Hepatocyte (in vitro differentiated cells): ENCODE data around the gene NEUROG2. TPM values are rescaled to one million over a fixed set of nuclear protein-coding genes. Genes with fewer than 3 reads are reported as not detected.

Experiments
- DNase-seq: peaks from one replicate; pipeline ENCODE4 v3.0.0-alpha.2; 2016; ENCODE audit warnings: low spot score
- H2AFZ ChIP-seq: fragments of 200-600 bp; sonication (generic); 2 replicates; pipeline ENCODE4 v1.6.0; 2016; ENCODE audit warnings: antibody characterized with exemption, mild to moderate bottlenecking
- H3K27ac ChIP-seq: fragments of 200-600 bp; sonication (generic); 2 replicates; pipeline ENCODE4 v1.5.1; 2016; ENCODE audit warnings: mild to moderate bottlenecking
- H3K27me3 ChIP-seq: fragments of 200-600 bp; sonication (generic); 2 replicates; pipeline ENCODE4 v1.6.1; 2016
- H3K36me3 ChIP-seq: fragments of 200-600 bp; sonication (generic); replicated peaks from 2 replicates; pipeline ENCODE4 v1.5.1; 2016; ENCODE audit warnings: low read depth; ENCODE audit not compliant: insufficient read depth
- H3K4me1 ChIP-seq: fragments of 200-600 bp; sonication (generic); 2 replicates; pipeline ENCODE4 v1.5.1; 2016; ENCODE audit warnings: mild to moderate bottlenecking, moderate library complexity; ENCODE audit not compliant: insufficient read depth
- H3K4me2 ChIP-seq: fragments of 200-600 bp; sonication (generic); 2 replicates; pipeline ENCODE4 v1.6.0; 2016
- H3K4me3 ChIP-seq: fragments of 200-600 bp; sonication (generic); 2 replicates; pipeline ENCODE4 v1.5.1; 2016; ENCODE audit warnings: mild to moderate bottlenecking
- H3K79me2 ChIP-seq: fragments of 200-600 bp; sonication (generic); 2 replicates; pipeline ENCODE4 v1.6.0; 2017; ENCODE audit warnings: mild to moderate bottlenecking
- H3K9me2 ChIP-seq: fragments of 200-600 bp; sonication (generic); replicated peaks from 2 replicates; pipeline ENCODE4 v1.6.0; 2017; ENCODE audit warnings: mild to moderate bottlenecking; ENCODE audit not compliant: insufficient read depth
- H3K9me3 ChIP-seq: fragments of 200-600 bp; sonication (generic); 2 replicates; pipeline ENCODE4 v1.5.1; 2016; ENCODE audit warnings: low read depth, mild to moderate bottlenecking
- H4K20me1 ChIP-seq: fragments of 200-600 bp; sonication (generic); 2 replicates; pipeline ENCODE4 v1.6.0; 2016; ENCODE audit warnings: mild to moderate bottlenecking; ENCODE audit not compliant: insufficient read depth, poor library complexity, severe bottlenecking
- EZH2 ChIP-seq: fragments of 200-600 bp; sonication (generic); IDR thresholded peaks from 2 replicates; pipeline ENCODE4 v1.6.1; 2016; ENCODE audit warnings: antibody characterized with exemption, mild to moderate bottlenecking, borderline replicate concordance
- EZH2phosphoT487 ChIP-seq: fragments of 200-600 bp; sonication (generic); IDR thresholded peaks from one replicate; pipeline ENCODE4 v1.6.1; 2018; ENCODE audit warnings: antibody characterized with exemption, mild to moderate bottlenecking, low read depth, moderate library complexity; ENCODE audit not compliant: unreplicated experiment, severe bottlenecking
- WGBS: methylation state at CpG from one replicate; pipeline ENCODE4 v1.1.6; 2016; ENCODE audit warnings: low lambda C conversion rate; ENCODE audit errors: missing lambda C conversion rate; 5-methylcytosine and 5-hydroxymethylcytosine counted together
- polyA plus RNA-seq: library from polyadenylated mRNA; unstranded; fragments of >200 nt; fragmentation: Nextera tagmentation; extraction: Ambion mirVana; gene quantifications from 2 replicates; pipeline ENCODE4 v1.2.1, GENCODE V29; 2016
- total RNA-seq: library from RNA; depleted of rRNA; stranded (reverse); fragments of >200 nt; gene quantifications from 2 replicates; pipeline ENCODE4 v1.2.3, GENCODE V29; 2014
- TF ChIP-seq, protein P1 (sequence below): fragments of 200-600 bp; sonication (generic); IDR thresholded peaks from 2 replicates; pipeline ENCODE4 v1.5.1; 2016; ENCODE audit warnings: antibody characterized with exemption, mild to moderate bottlenecking; ENCODE audit not compliant: poor library complexity

NEUROG2 gene
- total and polyA plus RNA-seq, 2 experiments from 2014 or later: 0.20 TPM; not detected in 1

DNA sequence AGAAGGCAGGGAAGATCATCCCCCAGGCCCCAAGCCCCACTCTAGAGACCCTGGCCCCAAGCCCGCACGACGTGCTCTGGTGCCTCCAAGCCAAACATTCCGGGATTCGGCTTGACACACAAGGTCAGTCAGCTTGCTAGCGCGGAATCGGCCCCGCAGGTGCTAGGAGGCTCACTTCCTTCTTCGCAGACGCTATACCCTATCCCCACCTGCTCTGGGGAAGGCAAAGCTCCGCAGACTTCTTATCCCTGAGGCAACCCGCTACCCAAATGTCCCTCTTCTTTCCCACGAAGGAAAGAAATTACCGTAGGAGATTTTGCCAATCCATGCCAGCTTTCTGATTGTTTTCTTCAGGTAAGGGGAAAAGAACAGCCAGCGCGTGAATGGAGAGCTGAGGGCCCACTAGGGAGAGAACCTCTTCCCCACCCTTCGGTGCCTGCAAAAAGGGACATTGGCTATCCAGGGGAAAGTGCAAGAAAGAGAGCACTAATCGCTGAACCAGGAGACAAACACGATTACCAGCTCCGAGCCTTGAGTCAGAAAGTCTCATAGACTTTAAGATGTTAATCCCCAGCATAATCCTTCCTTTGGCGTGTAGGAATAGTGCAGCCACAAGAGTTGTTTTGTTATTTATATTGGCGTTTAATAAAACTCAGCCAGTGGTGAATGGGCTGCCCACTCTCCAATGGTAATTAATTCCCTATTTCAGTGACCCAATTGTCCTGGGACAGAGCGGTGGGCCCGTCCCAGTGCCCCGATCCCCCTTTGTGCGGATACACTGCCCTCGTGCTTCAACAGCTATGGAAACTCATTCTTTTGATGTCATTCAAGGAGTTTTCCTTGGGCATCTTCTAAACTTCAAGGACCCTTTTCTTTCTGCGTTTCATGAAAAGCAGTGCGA lies 5.4 kb upstream of the NEUROG2 start:
- Histone ChIP-seq H3K9me3 (no peaks in the 10 kb centered on the region), H3K27ac (no peak overlapping the region), H3K27me3 (peaks cover 100% of the 10 kb centered on the region), H3K36me3 (no peaks in the 10 kb centered on the region), H3K4me3 (no peak overlapping the region), H3K9me2 (no peaks in the 10 kb centered on the region), H2AFZ (peak overlapping the region; percentile 23), H3K79me2 (no peaks in the 10 kb centered on the region), H3K4me1 (peaks cover 18% of the 10 kb centered on the region), H3K4me2 (peak overlapping the region; percentile 61), H4K20me1 (no peaks in the 10 kb centered on the region)
- WGBS: 4% methylated on average over 30 of the region's 30 CpGs
- TF ChIP-seq EZH2 (peak; percentile 29), EZH2phosphoT487 (peak; percentile 69)
- TF ChIP-seq, protein P1, sequence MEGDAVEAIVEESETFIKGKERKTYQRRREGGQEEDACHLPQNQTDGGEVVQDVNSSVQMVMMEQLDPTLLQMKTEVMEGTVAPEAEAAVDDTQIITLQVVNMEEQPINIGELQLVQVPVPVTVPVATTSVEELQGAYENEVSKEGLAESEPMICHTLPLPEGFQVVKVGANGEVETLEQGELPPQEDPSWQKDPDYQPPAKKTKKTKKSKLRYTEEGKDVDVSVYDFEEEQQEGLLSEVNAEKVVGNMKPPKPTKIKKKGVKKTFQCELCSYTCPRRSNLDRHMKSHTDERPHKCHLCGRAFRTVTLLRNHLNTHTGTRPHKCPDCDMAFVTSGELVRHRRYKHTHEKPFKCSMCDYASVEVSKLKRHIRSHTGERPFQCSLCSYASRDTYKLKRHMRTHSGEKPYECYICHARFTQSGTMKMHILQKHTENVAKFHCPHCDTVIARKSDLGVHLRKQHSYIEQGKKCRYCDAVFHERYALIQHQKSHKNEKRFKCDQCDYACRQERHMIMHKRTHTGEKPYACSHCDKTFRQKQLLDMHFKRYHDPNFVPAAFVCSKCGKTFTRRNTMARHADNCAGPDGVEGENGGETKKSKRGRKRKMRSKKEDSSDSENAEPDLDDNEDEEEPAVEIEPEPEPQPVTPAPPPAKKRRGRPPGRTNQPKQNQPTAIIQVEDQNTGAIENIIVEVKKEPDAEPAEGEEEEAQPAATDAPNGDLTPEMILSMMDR: no peak
- DNase-seq: no peak

DNA sequence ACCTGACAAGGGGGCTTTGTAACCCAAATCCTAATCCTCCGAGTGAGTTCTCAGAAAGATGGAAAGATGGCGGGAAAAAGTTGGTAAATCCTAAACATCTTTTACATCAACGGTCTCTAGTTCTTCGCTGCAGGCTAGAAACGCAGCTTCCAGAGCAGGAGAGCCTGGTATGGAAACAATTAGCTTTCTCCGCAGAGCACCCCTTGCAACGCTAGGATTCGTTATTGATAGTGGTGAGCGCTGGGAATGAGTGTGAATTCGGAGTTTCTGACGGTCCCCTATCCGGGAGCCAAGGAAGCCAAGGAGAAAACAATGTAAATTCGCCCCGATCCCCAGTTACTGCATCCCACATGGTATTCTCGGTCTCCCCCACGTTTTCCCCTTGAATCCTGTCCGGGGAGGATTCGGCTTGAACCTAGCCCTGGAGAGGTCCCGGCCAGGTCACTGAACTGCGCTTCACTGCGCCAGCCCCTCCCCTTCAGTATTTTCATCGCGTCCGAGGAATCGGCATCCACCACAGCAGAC lies 4.7 kb upstream of the NEUROG2 start:
- Histone ChIP-seq H3K79me2 (no peaks in the 10 kb centered on the region), H3K27me3 (peaks cover 100% of the 10 kb centered on the region), H3K9me3 (no peaks in the 10 kb centered on the region), H3K36me3 (no peaks in the 10 kb centered on the region), H3K4me3 (no peak overlapping the region), H3K9me2 (no peaks in the 10 kb centered on the region), H3K4me1 (peaks cover 24% of the 10 kb centered on the region), H2AFZ (peak overlapping the region; percentile 23), H3K4me2 (peak overlapping the region; percentile 61), H4K20me1 (no peaks in the 10 kb centered on the region), H3K27ac (no peak overlapping the region)
- 2% methylated on average over 21 of the region's 25 CpGs for WGBS
- no peak for DNase-seq
- TF ChIP-seq EZH2phosphoT487: no peak
- no peak for TF ChIP-seq EZH2
- TF ChIP-seq, protein P1: no peak

DNA sequence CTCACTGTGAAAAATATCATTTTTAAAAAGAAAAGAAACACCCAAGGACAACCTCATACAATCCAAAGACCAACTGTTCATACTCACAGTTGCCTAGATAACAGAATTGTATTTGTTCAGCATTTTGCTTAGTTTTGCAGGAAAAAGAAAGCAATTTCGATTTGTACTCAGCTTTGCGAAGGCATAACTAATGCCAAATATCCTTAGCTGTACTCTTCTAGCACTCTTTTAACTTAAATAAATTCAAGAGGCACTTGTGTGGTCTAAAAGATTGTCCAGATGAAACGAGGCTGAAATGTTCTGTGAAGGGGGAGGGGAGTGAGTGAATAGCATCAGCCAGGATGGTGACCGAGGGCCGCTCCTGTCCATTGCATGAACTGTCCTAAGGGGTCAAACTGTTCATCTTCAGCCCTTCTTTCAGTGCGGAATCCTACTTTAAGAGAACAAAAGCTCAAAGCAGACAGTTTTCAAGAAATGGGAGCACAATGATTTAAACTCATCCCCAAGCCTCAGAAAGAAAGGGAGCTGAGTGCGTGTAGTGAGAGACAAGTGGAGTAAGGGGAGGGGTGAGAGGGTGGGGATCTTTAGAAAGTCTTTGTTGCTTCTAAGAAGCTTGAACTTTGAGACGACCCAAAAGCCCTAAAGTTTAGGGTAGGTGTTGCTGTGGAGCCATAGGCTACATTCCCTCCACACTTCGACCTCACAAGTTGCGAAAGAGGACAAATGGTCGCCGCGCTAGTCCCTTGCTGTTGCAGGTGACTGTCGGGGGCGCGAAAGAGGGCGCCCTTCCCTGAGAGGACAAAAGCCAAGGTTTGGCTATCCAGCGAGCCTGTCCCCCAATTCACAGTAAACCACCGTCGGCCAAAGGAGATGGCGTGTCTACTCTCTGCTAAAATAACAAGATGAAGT lies 4.0 kb upstream of the NEUROG2 start:
- Histone ChIP-seq H3K27ac (no peak overlapping the region), H3K4me1 (peaks cover 30% of the 10 kb centered on the region), H3K4me3 (no peak overlapping the region), H3K79me2 (no peaks in the 10 kb centered on the region), H4K20me1 (no peaks in the 10 kb centered on the region), H3K9me2 (no peaks in the 10 kb centered on the region), H2AFZ (no peak overlapping the region), H3K36me3 (no peaks in the 10 kb centered on the region), H3K9me3 (no peaks in the 10 kb centered on the region), H3K4me2 (no peak overlapping the region), H3K27me3 (peaks cover 98% of the 10 kb centered on the region)
- no peak for DNase-seq
- TF ChIP-seq, protein P1: no peak
- no peak for TF ChIP-seq EZH2
- no peak for TF ChIP-seq EZH2phosphoT487
- WGBS: 7% methylated on average over 21 of the region's 21 CpGs
